Measurements from ENCODE around the gene RAD23A. TPM values are rescaled to one million over a fixed set of nuclear protein-coding genes. Genes with fewer than 3 reads are reported as not detected.

The RAD23A gene
- total and polyA plus RNA-seq, 2 of the 4 experiments (the other 2 are of a cell fraction) = 54.3 to 67.8 TPM

- Histone ChIP-seq H3K27me3 (ENCODE audit: control insufficient read depth, insufficient read depth, low read length) (no peaks in the 10 kb centered on the region; the same call in 1 of the 2 replicates), H2BK120ac (ENCODE audit: low read depth, low read length) (no peak overlapping the region), H3K4me1 (ENCODE audit: control insufficient read depth, insufficient read depth, low read length) (peaks cover 4% of the 10 kb centered on the region; the same call in 1 of the 2 replicates), H2BK15ac (ENCODE audit: low read depth, low read length) (no peak overlapping the region), H2AK9ac (replicated peaks; ENCODE audit: low read depth, low read length, poor library complexity) (no peak overlapping the region), H2BK5ac (ENCODE audit: low read depth, low read length, poor library complexity, severe bottlenecking) (no peak overlapping the region), H3K27ac (ENCODE audit: insufficient read depth, low read length) (no peak overlapping the region), H3K9me1 (ENCODE audit: insufficient read depth, low read length) (no peaks in the 10 kb centered on the region), H2AFZ (replicated peaks; ENCODE audit: low read length, poor library complexity) (no peak overlapping the region), H4K20me1 (ENCODE audit: insufficient read depth, low read length) (no peaks in the 10 kb centered on the region), H3K14ac (replicated peaks; ENCODE audit: low read depth, low read length) (no peak overlapping the region), H3K4ac (ENCODE audit: low read depth, low read length) (no peak overlapping the region), H3K9ac (ENCODE audit: low read depth, low read length) (no peak overlapping the region), H3K23ac (ENCODE audit: low read depth, low read length) (no peak overlapping the region), H3K36me3 (ENCODE audit: control insufficient read depth, insufficient read depth, low read length) (no peaks in the 10 kb centered on the region), H3K79me1 (ENCODE audit: low read depth in 1 of 2, low read length in 2 of 2) (peaks cover 0 to 3% of the 10 kb centered on the region in 2 experiments; a peak in 1 of 4 replicates), H3K4me2 (ENCODE audit: low read depth, low read length) (no peak overlapping the region), H3K56ac (ENCODE audit: extremely low read depth, insufficient read depth, low read length) (no peak overlapping the region), H4K5ac (ENCODE audit: low read depth, low read length) (no peak overlapping the region), H4K91ac (ENCODE audit: insufficient read depth, low read depth, low read length) (no peak overlapping the region), H3K18ac (ENCODE audit: low read depth, low read length) (no peak overlapping the region), H3K4me3 (ENCODE audit: insufficient read depth, low read depth, low read length) (no peak overlapping the region), H2BK20ac (ENCODE audit: low read depth, low read length) (no peak overlapping the region), H2AK5ac (ENCODE audit: low read depth, low read length) (no peak overlapping the region), H3K9me3 (ENCODE audit: control insufficient read depth, insufficient read depth, low read length) (no peaks in the 10 kb centered on the region), H4K8ac (ENCODE audit: low read depth in 2 of 2, low read length in 2 of 2) (no peak overlapping the region)
- ATAC-seq (ENCODE audit: low read depth) (no peak), DNase-seq (peak; percentile 55)
- intact Hi-C loops (cut with micrococcal nuclease) (no loop called here), dilution Hi-C loops (cut with HindIII; ENCODE audit: low sequenced_read_pairs, unreplicated experiment) (no loop called here), in situ Hi-C loops (cut with MboI; ENCODE audit: low sequenced_read_pairs) (no loop called here)
- BruUV-seq (replicated peaks) = no TSS peak
- POLR2A ChIA-PET (ENCODE audit: unreplicated experiment) = interaction anchor here (0.7 kb wide), 1 partner anchor 46 kb away, joined by 11 read pairs; no protein-coding TSS in a partner anchor
- CTCF ChIA-PET = no interaction called here
- 96% methylated on average over 4 of the region's 5 CpGs; no CpG with 5 or more reads in 1 of the 2 experiments for WGBS, 2 experiments (ENCODE audit: extremely low coverage in 2 of 2, insufficient read length in 1 of 2)
- TF ChIP-seq, protein P1, sequence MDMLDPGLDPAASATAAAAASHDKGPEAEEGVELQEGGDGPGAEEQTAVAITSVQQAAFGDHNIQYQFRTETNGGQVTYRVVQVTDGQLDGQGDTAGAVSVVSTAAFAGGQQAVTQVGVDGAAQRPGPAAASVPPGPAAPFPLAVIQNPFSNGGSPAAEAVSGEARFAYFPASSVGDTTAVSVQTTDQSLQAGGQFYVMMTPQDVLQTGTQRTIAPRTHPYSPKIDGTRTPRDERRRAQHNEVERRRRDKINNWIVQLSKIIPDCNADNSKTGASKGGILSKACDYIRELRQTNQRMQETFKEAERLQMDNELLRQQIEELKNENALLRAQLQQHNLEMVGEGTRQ (IDR thresholded peaks at IDR 0.05; ENCODE audit: low read depth, low read length) = no peak
- TF ChIP-seq RCOR1 (IDR thresholded peaks at IDR 0.05; ENCODE audit: insufficient replicate concordance, low read length) (no peak), POLR2A (IDR thresholded peaks at IDR 0.05; ENCODE audit: low read depth, low read length) (no peak), RFX5 (IDR thresholded peaks at IDR 0.05; ENCODE audit: low read depth, low read length) (no peak), MXI1 (IDR thresholded peaks at IDR 0.05; ENCODE audit: borderline replicate concordance, low read depth, low read length) (no peak), FOS (IDR thresholded peaks at IDR 0.05; ENCODE audit: low read depth, low read length) (no peak), RAD21 (IDR thresholded peaks at IDR 0.05; ENCODE audit: low read length) (no peak), CHD1 (IDR thresholded peaks at IDR 0.05; ENCODE audit: low read depth, low read length) (no peak), MAZ (IDR thresholded peaks at IDR 0.05; ENCODE audit: borderline replicate concordance, low read depth, low read length) (no peak), SMC3 (IDR thresholded peaks at IDR 0.05; ENCODE audit: low read depth, low read length) (no peak), MAFK (IDR thresholded peaks at IDR 0.05; ENCODE audit: low read depth, low read length) (no peak), NFE2L2 (IDR thresholded peaks at IDR 0.05; ENCODE audit: low read depth, low read length) (no peak), BHLHE40 (IDR thresholded peaks at IDR 0.05; ENCODE audit: low read depth, low read length) (no peak), CEBPB (IDR thresholded peaks at IDR 0.05; ENCODE audit: low read depth, low read length) (no peak)
- TF ChIP-seq, protein P2, sequence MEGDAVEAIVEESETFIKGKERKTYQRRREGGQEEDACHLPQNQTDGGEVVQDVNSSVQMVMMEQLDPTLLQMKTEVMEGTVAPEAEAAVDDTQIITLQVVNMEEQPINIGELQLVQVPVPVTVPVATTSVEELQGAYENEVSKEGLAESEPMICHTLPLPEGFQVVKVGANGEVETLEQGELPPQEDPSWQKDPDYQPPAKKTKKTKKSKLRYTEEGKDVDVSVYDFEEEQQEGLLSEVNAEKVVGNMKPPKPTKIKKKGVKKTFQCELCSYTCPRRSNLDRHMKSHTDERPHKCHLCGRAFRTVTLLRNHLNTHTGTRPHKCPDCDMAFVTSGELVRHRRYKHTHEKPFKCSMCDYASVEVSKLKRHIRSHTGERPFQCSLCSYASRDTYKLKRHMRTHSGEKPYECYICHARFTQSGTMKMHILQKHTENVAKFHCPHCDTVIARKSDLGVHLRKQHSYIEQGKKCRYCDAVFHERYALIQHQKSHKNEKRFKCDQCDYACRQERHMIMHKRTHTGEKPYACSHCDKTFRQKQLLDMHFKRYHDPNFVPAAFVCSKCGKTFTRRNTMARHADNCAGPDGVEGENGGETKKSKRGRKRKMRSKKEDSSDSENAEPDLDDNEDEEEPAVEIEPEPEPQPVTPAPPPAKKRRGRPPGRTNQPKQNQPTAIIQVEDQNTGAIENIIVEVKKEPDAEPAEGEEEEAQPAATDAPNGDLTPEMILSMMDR (conservative IDR thresholded peaks at IDR 0.05; ENCODE audit: low read depth, low read length) = no peak
- TF ChIP-seq, protein P3, sequence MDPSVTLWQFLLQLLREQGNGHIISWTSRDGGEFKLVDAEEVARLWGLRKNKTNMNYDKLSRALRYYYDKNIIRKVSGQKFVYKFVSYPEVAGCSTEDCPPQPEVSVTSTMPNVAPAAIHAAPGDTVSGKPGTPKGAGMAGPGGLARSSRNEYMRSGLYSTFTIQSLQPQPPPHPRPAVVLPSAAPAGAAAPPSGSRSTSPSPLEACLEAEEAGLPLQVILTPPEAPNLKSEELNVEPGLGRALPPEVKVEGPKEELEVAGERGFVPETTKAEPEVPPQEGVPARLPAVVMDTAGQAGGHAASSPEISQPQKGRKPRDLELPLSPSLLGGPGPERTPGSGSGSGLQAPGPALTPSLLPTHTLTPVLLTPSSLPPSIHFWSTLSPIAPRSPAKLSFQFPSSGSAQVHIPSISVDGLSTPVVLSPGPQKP (IDR thresholded peaks at IDR 0.05; ENCODE audit: borderline replicate concordance, low read depth, low read length) = no peak
Observed at GRCh38 chr19:12967907-12968306, 22.2 kb downstream of the RAD23A start.

All from IMR-90 (cell line).